NCI-H2107 treated with DMSO at 0.1 percent for 48 hours (cell line): ENCODE data around the gene CRB2.

Experiments used
- DNase-seq: peaks from one replicate; lab custom pipeline; 2025; ENCODE audit not compliant: unreplicated experiment; lab: John Stamatoyannopoulos, UW

Gene CRB2

DNA sequence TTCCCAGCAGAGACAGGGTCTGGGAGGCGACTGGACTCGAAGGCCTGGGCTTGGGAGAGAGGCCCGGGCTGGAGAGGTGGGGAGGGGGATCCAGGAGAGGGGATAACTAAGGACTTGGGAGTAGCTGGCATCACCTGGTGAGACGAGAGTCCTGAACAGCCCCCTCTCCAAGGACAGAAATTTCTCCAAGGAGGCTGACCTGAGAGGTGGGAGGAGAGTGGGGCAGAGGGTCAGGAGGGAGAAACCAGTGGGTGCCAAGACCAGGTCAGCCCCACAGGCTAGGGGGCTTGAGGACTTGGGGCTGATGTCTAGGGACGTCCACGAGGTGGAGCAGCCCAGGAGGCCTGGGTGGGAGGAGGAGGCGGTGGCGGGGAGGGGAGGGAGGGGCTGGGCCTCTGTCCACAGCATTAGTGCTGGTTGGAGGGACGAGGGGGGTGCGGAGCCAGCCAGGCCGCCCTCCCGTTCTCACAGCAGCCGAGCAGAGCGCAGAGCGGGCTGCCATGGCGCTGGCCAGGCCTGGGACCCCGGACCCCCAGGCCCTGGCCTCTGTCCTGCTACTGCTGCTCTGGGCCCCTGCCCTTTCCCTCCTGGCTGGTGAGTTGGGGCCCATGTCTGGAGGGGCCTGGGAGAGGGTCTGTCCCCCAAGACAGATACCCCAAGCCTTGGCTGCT lies at the start of gene CRB2:
Gene CRB2, plus strand, starts transcription at position 437 of the 671 bp plus-strand sequence. Its CDS starts 64 bp downstream, at position 501.
- no peak for DNase-seq

DNA sequence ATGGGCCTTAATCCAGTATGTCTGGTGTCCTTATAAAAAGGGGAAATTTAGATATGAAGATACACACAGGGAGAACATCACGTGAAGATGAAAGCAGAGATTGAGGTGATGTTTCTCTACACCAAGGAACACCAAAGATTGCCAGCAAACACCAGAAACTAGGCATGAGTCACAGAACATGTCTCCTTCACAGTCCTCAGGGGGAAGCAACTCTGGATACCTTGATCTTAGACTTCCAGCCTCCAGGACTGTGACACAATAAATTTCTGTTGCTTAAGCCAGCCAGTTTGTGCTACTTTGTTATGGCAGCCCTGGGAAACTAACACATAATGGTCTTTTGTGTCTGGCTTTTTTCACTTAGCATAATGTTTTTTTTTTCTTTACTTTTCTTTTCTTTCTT lies 46.4 kb upstream of the CRB2 start:
- DNase-seq, result no peak

DNA sequence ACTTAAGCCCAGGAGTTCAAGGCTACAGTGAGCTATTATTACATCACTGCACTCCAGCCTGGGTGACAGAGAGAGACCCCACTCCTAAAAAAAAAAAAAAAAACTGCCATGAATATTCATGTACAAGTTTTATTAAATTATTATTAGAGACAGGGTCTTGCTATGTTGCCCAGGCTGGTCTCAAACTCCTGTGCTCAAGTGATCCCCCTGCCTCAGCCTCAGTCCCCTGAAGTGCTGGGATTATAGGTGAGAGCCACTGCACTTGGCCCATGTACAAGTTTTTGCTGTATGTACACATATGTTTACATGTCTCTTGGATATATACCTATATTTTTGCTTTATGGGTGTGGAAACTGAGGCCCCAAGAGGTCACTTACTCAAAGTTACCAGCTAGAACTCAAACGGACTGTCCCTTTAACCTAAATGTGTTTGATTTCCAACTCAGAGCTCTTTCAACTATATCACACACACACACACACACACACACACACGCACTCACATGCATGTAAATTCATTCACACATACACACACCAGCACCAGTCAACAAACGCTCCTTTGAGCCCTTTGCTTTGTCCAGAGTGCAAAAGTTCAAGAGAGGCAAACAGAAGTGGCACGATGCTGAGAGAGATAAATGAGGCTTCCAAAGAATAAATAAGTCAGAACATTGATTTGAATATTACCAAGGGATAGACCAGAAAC lies 45.3 kb upstream of the CRB2 start:
- no peak for DNase-seq

DNA sequence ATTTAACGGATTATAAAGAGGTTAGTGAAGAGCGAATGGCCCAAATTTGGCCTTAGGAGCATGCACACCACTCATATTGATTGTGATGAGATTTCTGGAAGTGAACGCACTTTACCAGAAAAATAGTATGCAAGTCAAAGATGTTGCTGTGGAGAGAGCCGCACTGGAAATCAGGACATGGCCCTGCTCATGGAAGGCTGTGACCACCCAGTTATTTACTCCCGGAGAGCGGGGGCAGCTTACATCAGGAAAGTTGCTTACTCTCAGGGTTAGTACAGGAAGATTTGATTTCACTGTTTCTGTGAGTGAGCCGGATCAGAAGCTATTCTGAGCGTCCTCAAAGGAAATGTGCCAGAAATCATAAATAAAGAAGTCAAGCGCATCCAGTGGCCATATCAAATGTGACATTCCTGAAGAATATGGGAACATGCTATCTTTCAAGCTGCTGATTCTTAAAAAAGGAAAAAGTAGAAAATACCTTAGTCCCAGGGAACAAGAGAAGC lies 44.7 kb upstream of the CRB2 start:
- DNase-seq, result no peak

DNA sequence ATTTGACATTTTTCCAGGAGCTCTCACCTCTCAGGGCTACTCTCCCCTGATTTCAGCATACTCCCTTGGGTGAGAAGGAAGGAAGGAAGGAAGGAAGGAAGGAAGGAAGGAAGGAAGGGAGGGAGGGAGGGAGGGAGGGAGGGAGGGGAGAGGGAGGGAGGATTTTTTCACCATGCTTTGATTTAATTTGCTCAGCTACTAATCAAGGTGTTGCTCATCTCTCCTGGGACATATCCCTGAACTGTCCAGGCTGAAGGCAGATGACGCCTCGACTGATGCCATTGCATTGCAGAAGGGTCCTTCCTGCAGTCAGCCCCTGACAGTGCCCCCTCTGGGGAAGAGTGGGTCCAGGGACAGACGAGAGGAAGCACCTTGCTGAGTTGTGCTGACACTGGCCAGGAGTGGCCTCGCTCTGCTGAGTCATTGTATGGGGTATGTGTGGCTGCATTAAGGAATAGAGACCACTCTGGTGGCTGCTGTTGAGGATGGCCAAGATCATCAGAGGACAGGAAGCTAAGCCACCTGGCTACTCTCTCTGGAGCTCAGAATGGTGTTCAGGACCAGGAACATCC lies 43.6 kb upstream of the CRB2 start:
- DNase-seq, result no peak

DNA sequence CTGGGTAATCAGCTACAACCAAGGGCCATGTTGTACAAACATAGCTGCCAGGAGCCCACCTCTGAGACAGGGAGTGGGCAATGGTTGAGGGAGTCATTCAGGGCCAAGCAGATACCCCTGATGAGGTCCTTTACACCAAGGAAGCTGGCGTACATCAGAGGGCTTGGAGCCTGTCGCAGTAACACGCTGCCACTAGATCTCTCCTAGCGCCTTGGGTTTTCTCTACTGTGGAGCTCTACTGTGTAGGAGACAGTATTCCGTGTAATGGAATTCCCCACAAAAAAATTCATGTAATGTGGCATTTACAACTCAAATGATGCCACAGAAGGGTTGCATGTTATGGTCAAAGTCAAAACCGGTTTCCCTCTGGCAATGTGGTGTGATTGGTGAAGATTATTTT lies 41.4 kb upstream of the CRB2 start:
- no peak for DNase-seq

DNA sequence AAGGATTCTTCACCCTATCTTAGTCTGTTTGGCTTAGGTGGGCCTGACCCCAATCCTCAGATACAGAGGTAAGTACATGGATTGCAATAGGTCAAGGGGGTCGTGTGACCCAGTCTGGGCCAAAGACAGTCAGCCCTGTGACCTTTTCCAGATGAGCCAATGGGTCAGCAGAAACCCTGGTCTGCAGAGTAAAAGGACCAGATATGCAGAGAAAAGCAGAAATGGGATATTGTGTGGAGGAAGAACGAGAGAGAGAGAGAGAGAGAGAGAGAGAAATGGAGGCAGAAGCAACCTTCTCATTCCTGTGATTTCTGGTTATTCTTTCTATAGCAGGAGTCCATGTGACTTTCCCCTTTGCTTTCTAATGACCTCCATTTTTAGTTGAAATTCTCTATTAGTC lies 40.4 kb upstream of the CRB2 start:
- DNase-seq, result no peak

DNA sequence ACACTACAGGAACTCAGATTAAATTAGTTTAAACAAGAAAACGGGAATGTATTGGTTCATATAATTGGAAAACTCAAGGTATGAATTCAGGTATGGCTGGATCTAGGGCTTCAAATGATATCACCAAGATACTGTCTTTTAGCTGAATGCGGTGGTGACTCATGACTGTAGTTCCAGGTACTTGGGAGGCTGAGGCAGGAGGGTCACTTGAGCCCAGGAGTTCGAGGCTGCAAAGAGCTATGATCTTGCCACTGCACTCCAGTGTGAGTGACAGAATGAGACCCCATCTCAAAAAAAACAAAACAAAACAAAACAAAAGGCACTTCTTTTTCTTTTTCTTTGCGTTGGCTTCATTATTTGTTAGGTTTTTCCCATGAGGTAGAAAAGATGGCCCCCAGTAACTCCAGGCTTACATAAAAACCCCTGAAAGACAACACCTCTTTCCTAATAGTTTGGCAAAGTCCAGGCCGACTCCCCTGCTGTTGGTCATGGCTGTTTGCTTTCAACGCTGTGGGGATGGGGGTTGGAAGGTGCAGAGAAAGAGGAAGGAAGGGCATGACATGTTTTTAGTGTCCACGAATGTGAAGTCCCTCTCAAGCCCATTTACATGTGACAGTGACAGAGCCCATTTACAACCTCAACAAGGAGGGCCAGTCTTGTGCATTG lies 39.8 kb upstream of the CRB2 start:
- DNase-seq, result no peak

DNA sequence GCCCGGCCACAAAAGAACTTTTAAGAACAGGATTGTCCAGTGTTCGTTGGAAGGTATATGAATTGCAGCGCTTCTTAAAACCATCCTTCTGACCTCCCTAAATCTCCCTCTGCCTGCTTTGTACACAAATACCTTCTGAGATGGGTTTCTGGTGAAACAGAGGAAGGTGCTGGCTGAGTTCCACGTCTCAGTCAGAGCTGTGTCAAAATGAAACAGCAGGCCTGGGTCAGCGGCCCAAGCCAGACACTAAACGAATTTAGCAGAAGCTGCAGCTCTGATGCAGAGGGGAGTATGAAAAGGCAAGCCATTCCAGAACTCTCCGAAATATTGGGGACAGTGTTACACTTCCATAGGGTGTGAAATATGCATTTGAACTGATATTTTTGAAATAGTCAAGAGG lies 37.8 kb upstream of the CRB2 start:
- DNase-seq, result no peak

DNA sequence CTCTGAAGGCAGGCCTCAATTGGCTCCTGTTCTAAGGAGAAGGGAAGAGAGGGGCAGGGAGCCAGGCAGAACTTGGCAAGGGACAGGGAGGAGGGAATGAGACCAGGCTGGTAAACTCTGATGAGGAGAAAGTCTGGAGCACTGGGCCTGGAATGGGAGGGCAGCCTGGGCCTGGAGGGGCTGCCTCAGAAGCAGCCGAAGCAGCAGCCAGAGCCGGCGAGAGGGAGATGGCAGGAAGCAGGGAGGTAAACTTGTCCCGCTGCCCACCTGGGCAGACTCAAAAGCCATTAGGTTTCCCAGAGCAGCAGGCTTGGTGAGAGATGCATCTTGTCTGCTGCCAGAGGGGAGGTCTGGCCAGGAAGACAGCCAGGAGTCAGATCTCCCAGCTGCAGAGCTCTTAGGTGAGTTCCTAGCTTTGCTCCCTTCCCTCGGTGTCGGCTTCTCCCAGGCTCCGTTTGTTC lies 37.0 kb upstream of the CRB2 start:
- DNase-seq, result no peak

DNA sequence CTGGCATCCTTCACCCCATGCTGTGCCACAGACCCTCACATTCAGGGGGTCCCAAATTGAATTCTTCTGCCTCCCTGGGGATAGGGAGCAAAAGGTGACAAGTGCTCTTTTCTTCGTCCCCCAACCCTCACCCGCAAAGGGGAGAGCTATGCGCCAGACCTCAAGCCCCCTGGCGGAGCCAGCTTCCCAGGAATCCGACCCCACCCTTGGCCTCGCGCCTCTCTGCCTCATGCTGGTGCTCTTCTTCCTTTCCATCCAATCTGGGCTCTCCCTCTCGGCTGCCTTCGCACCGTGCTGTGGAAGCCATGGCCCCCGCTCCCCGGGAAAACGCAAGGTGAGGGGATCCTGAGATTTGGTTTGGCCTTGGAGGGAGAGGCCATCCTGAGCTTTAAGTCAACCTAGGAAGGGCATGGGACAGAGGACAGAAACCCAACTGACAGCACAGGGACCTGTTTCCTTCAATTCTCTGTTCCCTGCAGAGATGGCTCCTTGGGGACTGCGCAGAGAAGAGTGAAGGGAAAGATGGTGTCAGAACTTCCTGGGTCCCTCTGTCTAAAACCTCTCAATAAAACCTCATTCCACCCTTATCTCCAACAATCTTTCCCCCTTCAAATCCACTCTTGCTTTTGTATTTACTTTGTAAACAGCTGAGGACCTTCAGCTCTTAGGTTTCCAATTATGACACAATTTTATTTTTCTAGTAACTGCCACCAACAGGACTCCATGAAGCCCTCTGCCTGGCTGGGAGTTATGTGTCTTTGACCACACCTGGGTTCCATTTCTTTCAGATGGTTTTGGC lies 36.3 kb upstream of the CRB2 start:
- DNase-seq, result no peak

DNA sequence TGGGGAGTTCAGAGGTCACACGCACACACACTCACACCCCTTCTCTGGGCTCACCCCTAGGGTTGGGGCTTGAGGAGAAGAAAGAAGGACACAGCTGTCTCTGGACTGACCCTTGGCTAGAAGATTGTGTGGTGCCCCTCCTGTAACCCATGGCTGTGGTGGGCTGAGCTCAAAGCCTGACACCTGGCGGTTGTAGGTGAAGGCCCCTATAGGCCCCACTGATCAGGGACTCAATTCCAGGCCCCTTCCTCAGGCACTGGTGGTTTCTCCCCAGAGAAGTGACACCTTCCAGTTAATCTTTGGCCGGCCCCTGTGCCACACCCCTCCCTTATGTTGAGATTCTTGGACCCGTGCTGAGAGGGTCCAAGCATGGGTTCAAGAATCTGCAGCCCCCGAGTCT lies 35.2 kb upstream of the CRB2 start:
- DNase-seq, result no peak

DNA sequence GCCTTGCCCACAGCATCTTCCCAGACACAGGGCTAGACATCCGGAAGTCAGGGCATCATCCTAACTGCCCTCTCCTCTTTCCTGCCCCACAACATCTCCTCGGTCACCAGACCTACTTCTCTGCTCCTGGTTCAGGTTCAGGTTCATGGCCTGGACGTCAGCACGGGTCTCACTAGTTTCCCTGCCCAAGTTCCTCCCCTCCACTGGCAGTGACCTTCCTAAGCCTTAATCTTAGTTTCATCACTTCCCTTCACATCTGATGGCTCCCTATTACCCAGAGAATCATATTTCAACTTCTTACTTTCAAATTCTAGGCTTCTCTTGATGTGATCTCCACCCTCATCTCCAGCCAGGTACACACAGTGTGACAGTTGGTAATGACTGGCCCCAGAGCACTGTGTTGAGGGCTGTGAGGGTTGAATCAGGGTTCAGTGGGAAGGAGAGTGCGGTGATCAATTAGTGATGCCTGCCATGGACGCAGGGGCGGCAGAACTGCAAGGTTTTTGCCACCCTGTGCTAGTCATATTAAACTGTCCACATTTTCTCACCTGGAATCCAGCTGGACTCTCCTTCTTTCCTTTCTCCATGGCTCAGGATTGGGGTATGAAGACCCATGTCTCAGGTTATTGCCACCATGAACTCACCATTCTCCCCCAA lies 34.3 kb upstream of the CRB2 start:
- no peak for DNase-seq

DNA sequence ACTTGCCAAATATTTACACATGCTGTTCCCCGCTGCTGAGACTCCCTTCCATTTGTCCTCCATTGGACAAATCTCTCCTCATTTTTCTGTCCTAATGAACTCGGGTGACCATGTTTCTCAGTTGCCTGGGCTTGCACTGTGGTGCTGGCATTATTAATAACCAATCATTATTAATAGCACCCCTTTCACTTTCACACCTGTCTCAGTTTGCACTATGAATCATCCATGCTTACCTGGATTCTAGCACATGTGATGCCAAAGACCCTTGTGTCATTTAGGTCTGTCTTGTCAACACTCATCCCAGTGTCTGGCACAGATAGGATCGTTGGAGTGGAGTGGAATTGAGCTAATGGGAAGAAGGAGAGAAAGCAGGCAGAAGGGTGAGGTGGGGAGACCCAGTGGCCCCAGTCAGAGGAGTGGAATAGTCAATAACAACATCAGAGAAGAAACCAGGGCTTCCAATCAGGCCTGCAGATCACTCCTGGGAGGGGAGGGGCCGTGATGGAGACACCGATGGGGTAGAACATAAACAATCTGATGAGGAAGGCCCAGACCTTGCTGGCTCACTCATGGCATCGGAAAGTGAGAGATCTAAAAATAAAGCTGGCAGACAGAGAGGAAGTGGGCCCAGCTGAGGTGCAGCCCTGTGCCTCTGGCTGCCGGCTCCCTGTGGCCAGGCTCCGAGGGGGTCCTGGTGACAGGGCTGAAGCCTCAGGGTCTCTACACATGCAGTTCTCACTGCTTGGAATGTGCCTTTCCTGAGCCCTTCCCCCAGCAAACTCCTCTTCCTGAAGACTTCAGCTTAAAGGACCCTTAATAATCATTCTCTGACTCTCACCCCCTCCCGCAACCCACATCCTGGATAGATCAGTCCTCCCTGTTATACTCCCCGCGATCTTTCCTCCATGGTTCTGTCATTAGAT lies 33.5 kb upstream of the CRB2 start:
- no peak for DNase-seq

DNA sequence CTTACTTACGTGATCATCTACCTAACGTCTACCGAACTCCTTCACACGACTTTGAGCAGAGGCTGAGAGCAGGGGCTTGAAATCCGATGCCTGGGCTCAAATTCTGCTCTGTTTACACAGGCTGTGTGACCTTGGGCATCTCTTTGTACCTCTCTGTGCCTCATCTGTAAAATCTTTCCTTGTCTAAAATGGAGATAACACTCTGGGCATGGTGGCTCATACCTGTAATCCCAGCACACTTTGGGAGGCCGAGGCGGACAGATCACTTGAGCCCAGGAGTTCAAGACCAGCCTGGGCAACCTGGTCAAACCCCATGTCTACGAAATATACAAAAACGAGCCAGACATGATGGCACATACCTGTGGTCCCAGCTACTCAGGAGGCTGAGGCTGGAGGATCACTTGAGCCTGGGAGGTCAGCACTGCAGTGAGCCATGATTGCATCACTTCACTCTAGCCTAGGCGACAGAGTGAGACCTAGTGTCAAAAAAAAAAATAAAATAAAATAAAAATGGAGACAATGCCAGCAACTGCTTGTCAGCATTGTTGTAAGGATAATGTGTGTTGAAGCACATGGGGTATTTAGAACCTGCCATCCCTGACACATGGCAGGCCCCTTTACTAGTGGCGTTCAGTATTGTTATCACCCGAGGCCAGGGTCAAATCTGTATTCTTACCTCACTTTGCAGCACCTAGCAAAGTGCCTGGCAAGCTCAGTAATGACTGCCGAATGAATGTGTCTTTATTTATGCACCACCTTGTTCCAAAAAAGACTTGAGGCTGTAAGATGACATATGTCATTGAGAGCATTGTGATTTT lies 32.6 kb upstream of the CRB2 start:
- no peak for DNase-seq

DNA sequence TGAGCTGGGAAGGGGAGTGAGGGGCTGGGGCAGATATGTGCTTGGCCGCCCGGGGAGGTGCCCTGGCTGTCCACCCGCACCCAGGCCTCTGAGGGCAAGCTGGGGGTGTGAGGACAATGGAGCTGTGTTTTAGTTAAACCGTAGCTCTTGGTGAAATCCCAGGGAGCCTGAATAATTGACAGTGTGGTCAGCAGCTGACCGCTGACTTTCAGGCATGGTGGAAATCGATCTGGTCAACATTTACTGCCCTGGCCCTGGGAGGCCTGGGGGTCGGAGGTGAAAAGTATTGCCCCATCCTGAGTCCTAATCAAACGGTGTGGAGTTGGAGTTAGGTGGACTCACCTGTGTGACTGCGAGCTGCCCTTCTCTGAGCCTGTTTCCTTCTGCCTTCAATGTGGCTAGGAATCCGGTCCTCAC lies 31.2 kb upstream of the CRB2 start:
- DNase-seq, result no peak

DNA sequence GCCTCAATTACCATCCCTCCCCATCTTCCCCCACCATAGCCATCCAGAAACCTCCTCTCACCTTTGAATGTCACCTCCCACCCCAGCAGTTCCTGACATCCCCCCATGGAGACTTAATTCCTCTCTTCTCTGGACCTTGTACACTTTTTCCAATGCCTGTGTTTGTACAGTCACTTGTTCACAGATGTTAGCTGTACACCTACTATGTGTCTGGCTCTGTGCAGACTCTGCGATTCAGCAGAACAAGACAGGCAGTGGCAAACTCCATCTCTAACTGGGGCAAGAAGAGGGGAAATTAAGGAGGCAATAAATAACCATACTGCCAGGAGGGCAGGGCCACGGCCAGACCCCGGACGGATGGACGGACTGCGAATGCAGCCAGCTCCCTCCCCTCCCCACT lies 29.8 kb upstream of the CRB2 start:
- no peak for DNase-seq

DNA sequence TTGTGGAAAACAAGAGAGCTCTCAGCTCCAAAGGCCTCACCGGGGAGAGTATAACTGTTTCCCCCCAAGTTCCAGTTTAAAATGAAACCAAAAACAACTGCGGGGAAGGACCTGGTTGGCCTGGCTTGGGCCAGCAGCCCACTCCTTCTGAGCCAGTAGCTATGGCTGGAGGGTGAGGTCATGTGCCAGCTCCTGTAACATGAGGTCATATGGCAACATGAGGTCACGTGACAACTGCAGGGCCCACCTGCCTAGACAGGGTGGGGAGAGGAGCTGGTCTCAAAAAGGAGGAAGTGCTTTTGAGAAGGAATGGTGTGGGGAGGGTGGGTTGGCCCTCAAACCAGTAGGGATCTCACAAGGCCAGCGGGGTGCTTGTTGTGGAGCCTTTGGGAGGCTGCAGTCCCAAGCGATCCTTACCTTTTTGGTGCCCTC lies 29.3 kb upstream of the CRB2 start:
- DNase-seq, result no peak
